Jurkat, Clone E6-1 (cell line): ENCODE measurements around the gene IFITM1.
A peak's percentile ranks its signal among the peaks of the same experiment; 100 is the strongest.
"Not testable (repeated sequence)": the region's sequence is repeated elsewhere in the genome, so short reads cannot be mapped to it uniquely, and the experiment has no call there.

ENCODE experiments used
- DNase-seq: peaks from one replicate; pipeline ENCODE4 v3.0.0-alpha.2; 2011; ENCODE audit warnings: low read depth, low spot score
- H3K4me3 ChIP-seq: 2 replicates; pipeline ENCODE4 v1.5.1; 2011; ENCODE audit warnings: mild to moderate bottlenecking, low read length, control low read depth, moderate library complexity

IFITM1 gene

GRCh38 chr11:319121-319887, 5.5 kb downstream of the IFITM1 start:
- peak overlapping the region; percentile 34 for H3K4me3 ChIP-seq
- DNase-seq: not testable (repeated sequence)

- not testable (repeated sequence) for H3K4me3 ChIP-seq
Observed at GRCh38 chr11:319888-320273, 6.0 kb downstream of the IFITM1 start.

GRCh38 chr11:324156-324555, 10.3 kb downstream of the IFITM1 start:
- no peak for DNase-seq
- no peak overlapping the region for H3K4me3 ChIP-seq

More at GRCh38 chr11:319888-320273, 6.0 kb downstream of the IFITM1 start:
- not testable (repeated sequence) for DNase-seq

- DNase-seq, H3K4me3 ChIP-seq: not testable (repeated sequence)
Observed at GRCh38 chr11:324593-325517, 11.0 kb downstream of the IFITM1 start.

- no peak for DNase-seq
- H3K4me3 ChIP-seq: no peak overlapping the region
Observed at GRCh38 chr11:325796-326591, 12.2 kb downstream of the IFITM1 start.

- no peak for DNase-seq
- H3K4me3 ChIP-seq: no peak overlapping the region
Observed at GRCh38 chr11:326592-326841, 12.7 kb downstream of the IFITM1 start.

GRCh38 chr11:326842-327580, 13.2 kb downstream of the IFITM1 start:
- H3K4me3 ChIP-seq: peak overlapping the region; percentile 9
- DNase-seq: no peak

- DNase-seq: no peak
- H3K4me3 ChIP-seq: no peak overlapping the region; the same call in 1 of the 2 replicates
Observed at GRCh38 chr11:327581-327923, 13.7 kb downstream of the IFITM1 start.

- no peak for DNase-seq
- H3K4me3 ChIP-seq: no peak overlapping the region
Observed at GRCh38 chr11:328012-328411, 14.2 kb downstream of the IFITM1 start.

- H3K4me3 ChIP-seq, DNase-seq: not testable (repeated sequence)
Observed at GRCh38 chr11:328516-329100, 14.8 kb downstream of the IFITM1 start.

- DNase-seq: no peak
- H3K4me3 ChIP-seq: no peak overlapping the region
Observed at GRCh38 chr11:329886-330253, 16.0 kb downstream of the IFITM1 start.

- DNase-seq: no peak
- H3K4me3 ChIP-seq: no peak overlapping the region
Observed at GRCh38 chr11:330307-330693, 16.5 kb downstream of the IFITM1 start.

GRCh38 chr11:330694-331357, 17.0 kb downstream of the IFITM1 start:
- 0 out of 2 replicates have a peak overlapping the region, but pooled peaks have one; percentile 3 for H3K4me3 ChIP-seq
- DNase-seq: no peak

GRCh38 chr11:331358-332060, 17.7 kb downstream of the IFITM1 start:
- no peak for DNase-seq
- H3K4me3 ChIP-seq: peak overlapping the region; percentile 3; the same call in 1 of the 2 replicates

- H3K4me3 ChIP-seq: no peak overlapping the region
- DNase-seq: no peak
Observed at GRCh38 chr11:332651-333480, 19.0 kb downstream of the IFITM1 start.

- DNase-seq, H3K4me3 ChIP-seq: not testable (repeated sequence)
Observed at GRCh38 chr11:333616-334263, 19.9 kb downstream of the IFITM1 start.
